Trophoblast cell (in vitro differentiated cells and primary cell): ENCODE results near the gene FAM107B.

ENCODE experiments used
- DNase-seq, 2 donors: peaks; one replicate each; pipeline ENCODE4 v3.0.0-alpha.2; 2016
- H2AFZ ChIP-seq: 2 replicates; pipeline ENCODE4 v1.6.1; 2013; ENCODE audit warnings: low read length, moderate library complexity, mild to moderate bottlenecking; ENCODE audit not compliant: insufficient read depth, poor library complexity
- H2AK5ac ChIP-seq: 2 replicates; pipeline ENCODE4 v1.6.1; 2013; ENCODE audit warnings: mild to moderate bottlenecking, low read length
- H2BK120ac ChIP-seq: 2 replicates; pipeline ENCODE4 v1.6.1; 2013; ENCODE audit warnings: low read length, mild to moderate bottlenecking, moderate library complexity; ENCODE audit not compliant: insufficient read depth, poor library complexity
- H2BK12ac ChIP-seq: 2 replicates; pipeline ENCODE4 v1.6.1; 2013; ENCODE audit warnings: mild to moderate bottlenecking, low read length, moderate library complexity
- H2BK5ac ChIP-seq: 2 replicates; pipeline ENCODE4 v1.6.1; 2013; ENCODE audit warnings: low read length, low read depth, moderate library complexity, mild to moderate bottlenecking; ENCODE audit not compliant: poor library complexity
- H3K14ac ChIP-seq: 2 replicates; pipeline ENCODE4 v1.6.1; 2013; ENCODE audit warnings: mild to moderate bottlenecking, low read length
- H3K18ac ChIP-seq: 2 replicates; pipeline ENCODE4 v1.6.1; 2013; ENCODE audit warnings: mild to moderate bottlenecking, low read length
- H3K23ac ChIP-seq: 2 replicates; pipeline ENCODE4 v1.6.1; 2013; ENCODE audit warnings: low read length
- H3K27ac ChIP-seq: 2 replicates; pipeline ENCODE4 v1.5.1; 2013; ENCODE audit warnings: low read depth, mild to moderate bottlenecking, inconsistent platforms, low read length, moderate library complexity
- H3K27me3 ChIP-seq: 2 replicates; pipeline ENCODE4 v1.6.1; 2013; ENCODE audit warnings: inconsistent platforms, mild to moderate bottlenecking, low read length, moderate library complexity; ENCODE audit not compliant: insufficient read depth
- H3K36me3 ChIP-seq, 2 experiments: 1 replicate in 1 of 2; 2 replicates in 1 of 2; pipeline ENCODE4 v1.6.1; 2013; ENCODE audit warnings: low read length in 2 of 2, mild to moderate bottlenecking in 2 of 2, moderate library complexity in 1 of 2; ENCODE audit not compliant: insufficient read depth in 2 of 2, control insufficient read depth in 1 of 2
- H3K4ac ChIP-seq: 2 replicates; pipeline ENCODE4 v1.6.1; 2013; ENCODE audit warnings: low read depth, mild to moderate bottlenecking, low read length, moderate library complexity
- H3K4me1 ChIP-seq, 2 experiments: 1 replicate in 1 of 2; 2 replicates in 1 of 2; pipeline ENCODE4 v1.6.1; 2013; ENCODE audit warnings: low read length in 2 of 2, mild to moderate bottlenecking in 2 of 2, moderate library complexity in 1 of 2; ENCODE audit not compliant: insufficient read depth in 2 of 2, control insufficient read depth in 1 of 2
- H3K4me2 ChIP-seq: 2 replicates; pipeline ENCODE4 v1.6.1; 2013; ENCODE audit warnings: inconsistent platforms, mild to moderate bottlenecking, low read length, moderate library complexity
- H3K4me3 ChIP-seq: 2 replicates; pipeline ENCODE4 v1.5.1; 2013; ENCODE audit warnings: mild to moderate bottlenecking, low read depth, low read length, inconsistent platforms
- H3K79me1 ChIP-seq: one replicate; pipeline ENCODE4 v1.6.1; 2013; ENCODE audit warnings: low read length
- H3K79me2 ChIP-seq: 2 replicates; pipeline ENCODE4 v1.6.1; 2013; ENCODE audit warnings: low read length, mild to moderate bottlenecking; ENCODE audit not compliant: control insufficient read depth, insufficient read depth, poor library complexity
- H3K9ac ChIP-seq: 2 replicates; pipeline ENCODE4 v1.6.1; 2013; ENCODE audit warnings: mild to moderate bottlenecking, low read length
- H3K9me3 ChIP-seq: 2 replicates; pipeline ENCODE4 v1.6.1; 2013; ENCODE audit warnings: low read depth, mild to moderate bottlenecking, control low read depth, inconsistent platforms, low read length; ENCODE audit not compliant: insufficient read depth
- H4K12ac ChIP-seq: 2 replicates; pipeline ENCODE4 v1.6.1; 2013; ENCODE audit warnings: low read depth, mild to moderate bottlenecking, low read length, moderate library complexity
- H4K8ac ChIP-seq: 2 replicates; pipeline ENCODE4 v1.6.1; 2013; ENCODE audit warnings: low read depth, mild to moderate bottlenecking, low read length, moderate library complexity
- H4K91ac ChIP-seq: one replicate; pipeline ENCODE4 v1.6.1; 2013; ENCODE audit warnings: low read depth, mild to moderate bottlenecking, low read length, moderate library complexity
- whole genome bisulfite sequencing: extraction: QIAGEN DNeasy Blood & Tissue Kit; methylation state at CpG from one replicate; pipeline ENCODE4 v1.1.7; 2013; ENCODE audit warnings: missing lambda C conversion rate; ENCODE audit not compliant: insufficient read length, insufficient coverage; ENCODE audit errors: extremely low coverage; 5-methylcytosine and 5-hydroxymethylcytosine counted together

The FAM107B gene

DNA sequence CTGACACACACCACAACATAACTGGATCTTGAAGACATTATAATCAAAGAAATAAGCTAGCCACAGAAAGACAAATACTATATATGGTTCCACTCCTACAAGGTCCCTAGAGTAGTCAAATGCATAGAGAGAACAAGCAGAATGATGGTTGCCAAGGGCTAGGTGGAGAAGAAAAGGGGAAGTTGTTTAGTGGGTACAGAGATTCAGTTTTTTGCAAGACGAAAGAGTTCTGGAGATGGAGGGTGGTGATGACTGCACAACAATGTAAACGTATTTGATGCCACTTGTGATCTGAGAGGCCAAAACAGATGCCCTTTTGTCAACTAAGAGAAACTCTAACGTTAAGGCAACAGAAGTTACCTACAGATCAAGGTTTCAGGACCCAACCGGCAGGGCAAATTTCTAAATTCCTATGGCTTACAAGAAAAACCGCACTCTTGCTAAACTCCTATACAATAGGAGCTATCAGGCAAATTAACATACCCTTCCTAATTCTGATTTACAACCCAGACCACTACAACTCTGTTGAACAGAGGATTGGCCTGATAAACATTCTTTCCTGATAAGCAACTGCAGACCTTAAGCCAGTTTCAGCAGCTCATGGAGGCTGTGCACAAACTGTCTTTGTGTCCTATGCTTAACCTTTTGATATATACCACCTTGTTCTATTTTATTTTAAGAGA lies 69.0 kb downstream of the FAM107B start:
- H3K18ac ChIP-seq = no peak overlapping the region
- no peak overlapping the region for H4K12ac ChIP-seq
- H3K9ac ChIP-seq = no peak overlapping the region
- no CpG with 5 or more reads among the region's 5 CpGs for WGBS
- peaks cover 3 to 13% of the 10 kb centered on the region in 2 experiments for H3K4me1 ChIP-seq
- no peak overlapping the region for H2BK120ac ChIP-seq
- H3K27me3 ChIP-seq = no peaks in the 10 kb centered on the region
- H3K4me3 ChIP-seq = no peak overlapping the region
- DNase-seq = peak in 1 of 2 donors; percentile 33
- no peak overlapping the region for H3K4me2 ChIP-seq
- H4K91ac ChIP-seq = no peak overlapping the region
- no peak overlapping the region for H3K23ac ChIP-seq
- no peak overlapping the region for H2BK12ac ChIP-seq
- H3K27ac ChIP-seq = no peak overlapping the region
- H3K79me1 ChIP-seq = peaks cover 2% of the 10 kb centered on the region
- no peak overlapping the region for H2AK5ac ChIP-seq
- H4K8ac ChIP-seq = no peak overlapping the region
- H3K4ac ChIP-seq = no peak overlapping the region
- no peaks in the 10 kb centered on the region for H3K36me3 ChIP-seq
- H2BK5ac ChIP-seq = no peak overlapping the region
- H3K9me3 ChIP-seq = no peaks in the 10 kb centered on the region
- H3K14ac ChIP-seq = no peak overlapping the region
- H2AFZ ChIP-seq = no peak overlapping the region
- no peaks in the 10 kb centered on the region for H3K79me2 ChIP-seq

DNA sequence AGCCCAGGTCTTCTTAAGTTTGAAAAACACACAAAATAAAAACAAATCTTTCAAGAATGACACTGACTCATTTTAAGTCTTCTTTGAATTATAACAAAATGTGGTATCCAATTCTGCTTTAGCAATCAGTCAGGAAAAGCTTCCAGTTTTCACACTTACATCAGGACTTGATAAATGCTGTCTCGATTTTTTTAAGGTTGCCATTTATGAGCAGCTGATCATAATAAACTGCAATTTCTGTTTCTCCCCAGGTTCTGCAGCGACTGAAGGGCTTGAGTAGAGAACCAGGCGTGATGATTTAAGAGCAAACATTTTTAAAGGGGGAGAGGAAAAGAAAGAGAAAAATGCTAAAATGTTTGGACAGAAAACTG lies 71.1 kb downstream of the FAM107B start:
- Histone ChIP-seq H3K18ac (no peak overlapping the region), H3K27me3 (no peaks in the 10 kb centered on the region), H3K27ac (no peak overlapping the region), H3K79me1 (peaks cover 2% of the 10 kb centered on the region), H3K36me3 (no peaks in the 10 kb centered on the region), H2AK5ac (no peak overlapping the region), H3K14ac (no peak overlapping the region), H3K79me2 (no peaks in the 10 kb centered on the region), H4K8ac (no peak overlapping the region), H2BK120ac (no peak overlapping the region), H3K9ac (no peak overlapping the region), H3K4me2 (no peak overlapping the region), H3K9me3 (no peaks in the 10 kb centered on the region), H2AFZ (no peak overlapping the region), H2BK12ac (no peak overlapping the region), H3K23ac (no peak overlapping the region), H2BK5ac (no peak overlapping the region), H3K4me3 (no peak overlapping the region), H4K12ac (no peak overlapping the region), H3K4me1 (peaks cover 3 to 13% of the 10 kb centered on the region in 2 experiments), H3K4ac (no peak overlapping the region), H4K91ac (no peak overlapping the region)
- WGBS = no CpG with 5 or more reads among the region's 3 CpGs
- DNase-seq = no peak

DNA sequence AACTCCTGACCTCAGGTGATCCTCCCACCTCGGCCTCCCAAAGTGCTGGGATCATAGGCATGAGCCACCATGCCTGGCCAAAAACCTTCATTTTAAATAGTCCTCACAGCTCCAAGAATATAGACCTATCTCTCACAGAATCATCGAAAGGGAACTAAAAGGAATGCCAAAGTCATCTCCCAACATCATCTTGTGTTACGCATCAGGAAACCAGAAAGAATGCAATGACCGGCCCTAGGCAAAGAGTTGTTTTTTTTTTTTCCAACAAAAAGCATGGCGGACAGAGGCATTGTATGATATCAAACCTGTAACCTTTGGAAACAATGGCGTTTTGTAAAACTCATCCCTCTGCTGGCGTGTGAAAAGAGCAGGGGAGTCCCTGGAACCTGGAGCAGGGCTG lies 73.2 kb downstream of the FAM107B start:
- Histone ChIP-seq H3K9ac (no peak overlapping the region), H2BK5ac (no peak overlapping the region), H3K23ac (no peak overlapping the region), H3K27ac (no peak overlapping the region), H3K4me2 (no peak overlapping the region), H3K36me3 (no peaks in the 10 kb centered on the region), H2AFZ (no peak overlapping the region), H3K4me1 (peaks cover 3 to 13% of the 10 kb centered on the region in 2 experiments), H3K79me2 (no peaks in the 10 kb centered on the region), H3K9me3 (no peaks in the 10 kb centered on the region), H4K8ac (no peak overlapping the region), H3K27me3 (no peaks in the 10 kb centered on the region), H3K4me3 (no peak overlapping the region), H3K14ac (no peak overlapping the region), H2BK12ac (no peak overlapping the region), H3K4ac (no peak overlapping the region), H2AK5ac (no peak overlapping the region), H2BK120ac (no peak overlapping the region), H4K91ac (no peak overlapping the region), H3K18ac (no peak overlapping the region), H3K79me1 (peaks cover 2% of the 10 kb centered on the region), H4K12ac (no peak overlapping the region)
- DNase-seq = peak in 1 of 2 donors; percentile 76
- WGBS = no CpG with 5 or more reads among the region's 7 CpGs

DNA sequence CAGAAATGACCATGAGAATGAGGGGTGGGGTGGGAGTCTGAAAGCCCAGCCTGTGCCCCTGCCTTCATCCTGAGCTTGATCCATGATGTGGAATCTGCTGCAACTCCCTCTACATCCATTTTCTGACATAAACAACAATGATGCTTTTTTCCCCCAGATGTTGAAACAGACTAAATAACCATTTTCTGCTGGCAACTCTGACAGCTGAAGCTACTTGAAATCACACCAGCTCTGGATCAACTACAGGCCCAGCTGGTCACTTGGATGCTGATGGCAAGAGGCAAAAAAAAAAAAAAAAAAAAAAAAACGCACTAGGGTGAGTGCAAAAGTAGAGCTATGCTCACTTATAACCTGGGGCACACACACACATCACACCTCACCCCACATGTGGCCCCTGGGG lies 74.2 kb downstream of the FAM107B start:
- H4K12ac ChIP-seq = no peak overlapping the region
- H2BK5ac ChIP-seq = no peak overlapping the region
- H2AK5ac ChIP-seq = no peak overlapping the region
- DNase-seq = no peak
- WGBS = no CpG with 5 or more reads among the region's 1 CpG
- no peak overlapping the region for H2BK12ac ChIP-seq
- H3K4me1 ChIP-seq = peaks cover 3 to 9% of the 10 kb centered on the region in 2 experiments
- H4K8ac ChIP-seq = no peak overlapping the region
- H3K4ac ChIP-seq = no peak overlapping the region
- H3K79me1 ChIP-seq = peaks cover 2% of the 10 kb centered on the region
- H4K91ac ChIP-seq = no peak overlapping the region
- H3K4me3 ChIP-seq = no peak overlapping the region
- no peaks in the 10 kb centered on the region for H3K36me3 ChIP-seq
- no peaks in the 10 kb centered on the region for H3K9me3 ChIP-seq
- H3K4me2 ChIP-seq = no peak overlapping the region
- H3K27me3 ChIP-seq = no peaks in the 10 kb centered on the region
- H2BK120ac ChIP-seq = no peak overlapping the region
- no peak overlapping the region for H3K14ac ChIP-seq
- no peak overlapping the region for H2AFZ ChIP-seq
- H3K27ac ChIP-seq = no peak overlapping the region
- H3K9ac ChIP-seq = no peak overlapping the region
- no peak overlapping the region for H3K18ac ChIP-seq
- no peaks in the 10 kb centered on the region for H3K79me2 ChIP-seq
- H3K23ac ChIP-seq = no peak overlapping the region
